Left cardiac atrium (tissue), 4 donors: Measurements from ENCODE around the gene AUTS2. TPM values are rescaled to one million over a fixed set of nuclear protein-coding genes. Genes with fewer than 3 reads are reported as not detected.

Experiments
- ATAC-seq, 2 donors: fragments of 200-7000 bp; cut with Tn5 transposase; one replicate each; pipeline ENCODE4 v1.9.1; 2020; ENCODE audit warnings: mild to moderate bottlenecking in 2 of 2, moderate library complexity in 2 of 2
- DNase-seq: peaks from one replicate; pipeline ENCODE4 v3.0.0-alpha.2; 2020
- intact Hi-C, 2 donors: fragments of 100-400 bp; cut with DNase I; formaldehyde crosslinking; loops; one replicate each; pipeline versions ENCODE4 v1.14.1 to v1.15.1; 2022 to 2023
- total RNA-seq, 2 donors: library from RNA; stranded (reverse); fragmentation: NEBNext Ultra II Directional; extraction: Animal tissue kit (Norgen Biotek cat#: 25700); gene quantifications; one replicate each; pipeline ENCODE4 v1.2.1, GENCODE V29; 2021
- donor health status: DM: no; HTN: yes; CAD: no.
- donor health status: DM: no; HTN: yes; CAD: no; lungs with severe emphysema.
- donor health status: DM: yes; HTN: yes; CAD: no.
- donor health status: Dilated cardiomyopathy.

AUTS2 gene
- total RNA-seq, 2 donors from 2014 or later = 10.5 to 15.2 TPM

DNA sequence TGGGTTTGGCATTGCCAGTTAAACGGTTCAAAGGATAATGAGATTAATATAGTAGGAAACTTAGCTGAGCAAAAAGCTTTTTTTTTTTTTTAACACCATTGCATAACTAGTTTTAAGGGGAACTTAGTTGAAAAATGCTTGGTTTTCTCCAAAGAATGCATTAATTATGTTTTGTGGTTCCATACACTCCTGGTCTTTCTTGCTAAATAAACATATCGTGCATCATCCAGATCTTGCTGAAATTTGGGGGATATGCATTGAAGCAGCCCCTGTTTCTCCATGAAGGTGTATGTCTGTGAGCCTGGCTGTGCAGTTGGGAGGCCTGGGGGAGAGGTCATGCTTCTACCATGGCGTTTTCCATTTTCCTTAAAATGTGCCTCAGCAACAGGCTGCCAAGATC is 975.4 kb downstream of the AUTS2 start:
- no peak for ATAC-seq
- intact Hi-C loops = no loop called here
- DNase-seq = no peak

DNA sequence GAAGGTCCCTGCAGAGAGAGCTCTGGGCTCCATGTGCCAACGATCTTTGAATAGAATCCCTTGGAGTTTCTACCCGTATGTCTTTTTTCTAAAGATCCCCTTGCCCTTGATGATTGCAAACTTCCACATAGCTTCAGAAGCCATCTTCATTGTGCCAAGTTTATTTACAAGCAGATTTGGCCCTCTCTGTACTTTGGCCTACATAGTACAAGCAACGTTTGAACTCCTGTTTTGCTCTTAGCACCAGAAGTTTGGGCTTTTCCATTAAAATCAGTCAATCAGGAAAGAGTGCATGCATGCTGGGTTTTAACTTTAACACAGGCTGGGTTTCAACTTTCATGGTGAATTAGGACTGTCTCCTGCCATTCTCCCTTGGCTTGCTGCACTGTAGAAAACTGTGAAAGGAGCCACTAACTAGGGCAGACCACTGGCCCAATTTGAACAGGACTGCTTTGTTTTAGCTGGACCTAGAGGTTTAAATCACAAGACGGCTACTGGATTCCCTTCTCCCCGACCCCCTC is 976.1 kb downstream of the AUTS2 start:
- intact Hi-C loops = no loop called here
- no peak for ATAC-seq
- no peak for DNase-seq

DNA sequence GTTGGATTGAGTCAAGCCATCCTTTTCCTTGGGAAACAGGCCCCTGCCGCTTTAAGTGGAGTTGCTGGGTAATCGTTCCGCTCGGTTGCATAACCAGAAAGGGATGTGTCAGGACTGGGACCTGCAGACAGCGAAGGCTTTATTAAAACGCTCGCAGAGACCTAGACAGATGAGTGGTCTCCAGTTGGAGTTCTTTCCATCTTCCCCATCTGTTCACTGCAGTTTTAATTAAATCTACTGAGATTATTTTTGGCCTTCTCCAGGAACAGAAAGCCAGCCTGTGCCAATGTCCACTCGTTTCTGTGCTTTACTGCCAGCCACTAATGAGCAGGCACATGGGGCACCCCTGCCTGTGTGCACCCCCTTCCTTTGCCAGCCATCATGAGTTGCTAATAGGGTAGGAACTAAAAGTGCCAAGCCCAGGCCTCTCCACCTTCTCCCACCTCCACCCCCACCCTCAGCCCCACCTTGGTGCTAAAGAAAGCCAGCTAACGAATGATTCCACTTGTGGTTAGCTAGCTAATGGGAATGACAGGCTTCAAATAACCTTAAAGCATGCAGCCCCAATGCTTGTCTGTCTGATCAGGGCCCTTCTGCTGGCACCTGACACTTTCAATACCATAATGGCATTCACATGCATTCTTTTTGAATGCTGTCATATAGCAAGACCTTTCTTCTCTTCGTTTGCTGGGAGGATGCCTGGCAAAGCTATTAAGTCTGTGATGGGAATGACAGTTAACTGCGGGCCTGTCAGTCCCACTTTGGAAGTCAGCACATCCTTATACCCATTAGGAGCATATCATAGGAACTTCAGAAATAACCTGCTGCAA is 976.9 kb downstream of the AUTS2 start:
- intact Hi-C loops = no loop called here
- ATAC-seq (no peak), DNase-seq (no peak)

- intact Hi-C loops = no loop called here
- DNase-seq (no peak), ATAC-seq (no peak)
These were observed 978.8 kb downstream of the AUTS2 start for GRCh38 chr7:70577078-70577477.

- intact Hi-C loops = no loop called here
- no peak for DNase-seq
- ATAC-seq = no peak
These were observed 979.9 kb downstream of the AUTS2 start for GRCh38 chr7:70578131-70578530.

DNA sequence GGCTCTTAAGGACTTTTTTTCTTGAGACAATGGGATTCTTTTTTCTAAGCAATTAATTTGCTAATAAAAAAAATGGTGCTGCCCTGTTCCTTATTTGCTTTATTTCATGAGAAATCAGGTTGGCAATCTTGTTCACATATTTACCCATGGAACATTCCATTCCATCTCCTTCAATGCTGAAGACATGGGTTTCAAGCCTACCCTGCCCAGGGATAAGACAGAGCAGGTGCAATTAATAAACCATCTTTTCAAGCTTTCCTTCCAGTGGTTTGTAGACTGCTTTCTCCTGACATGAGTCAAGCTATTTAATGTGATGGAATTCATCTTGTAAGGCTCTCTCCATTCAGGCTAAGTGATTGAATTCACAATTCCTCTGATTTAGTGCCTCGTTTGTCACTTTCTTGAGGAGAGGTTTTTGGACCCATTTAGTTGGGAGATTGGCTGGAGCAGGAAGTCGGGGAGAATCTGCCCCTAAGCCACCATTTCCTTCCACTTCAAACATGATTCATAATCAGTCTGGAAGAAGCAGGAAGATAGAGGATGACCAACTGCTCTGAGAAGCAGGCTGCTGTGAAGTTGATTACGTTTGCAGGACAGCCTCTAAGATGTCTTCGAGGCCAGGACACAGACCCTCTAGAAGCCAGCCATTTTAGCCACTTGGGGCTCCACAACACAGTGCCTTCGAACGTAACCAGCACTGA is 981.3 kb downstream of the AUTS2 start:
- intact Hi-C loops = no loop called here
- ATAC-seq = no peak
- no peak for DNase-seq

DNA sequence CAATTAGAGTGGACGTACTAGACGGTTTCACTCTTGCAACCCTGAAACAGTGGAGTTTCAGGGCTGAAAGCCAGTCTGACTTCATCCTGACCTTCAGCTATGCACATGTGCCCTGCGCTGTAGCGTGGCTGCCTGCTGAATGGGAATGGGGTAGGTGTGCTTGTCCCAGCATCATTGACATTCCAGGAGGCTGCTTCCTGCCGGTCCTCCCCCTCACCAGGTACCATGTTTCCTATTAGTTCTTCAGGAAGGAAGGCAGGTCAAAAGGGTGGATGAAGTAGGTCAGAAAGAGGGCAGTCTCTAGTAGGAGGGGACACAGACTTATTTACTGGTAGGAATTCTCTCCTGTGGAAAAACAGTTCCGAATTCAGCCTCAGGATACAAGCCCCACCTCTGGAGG is 981.9 kb downstream of the AUTS2 start:
- intact Hi-C loops = no loop called here
- ATAC-seq = no peak

GRCh38 chr7:70582927-70583895 is 984.9 kb downstream of the AUTS2 start:
- intact Hi-C loops = no loop called here
- DNase-seq = no peak
- no peak for ATAC-seq

More for the DNA sequence above, 981.9 kb downstream of the AUTS2 start:
- DNase-seq = no peak

DNA sequence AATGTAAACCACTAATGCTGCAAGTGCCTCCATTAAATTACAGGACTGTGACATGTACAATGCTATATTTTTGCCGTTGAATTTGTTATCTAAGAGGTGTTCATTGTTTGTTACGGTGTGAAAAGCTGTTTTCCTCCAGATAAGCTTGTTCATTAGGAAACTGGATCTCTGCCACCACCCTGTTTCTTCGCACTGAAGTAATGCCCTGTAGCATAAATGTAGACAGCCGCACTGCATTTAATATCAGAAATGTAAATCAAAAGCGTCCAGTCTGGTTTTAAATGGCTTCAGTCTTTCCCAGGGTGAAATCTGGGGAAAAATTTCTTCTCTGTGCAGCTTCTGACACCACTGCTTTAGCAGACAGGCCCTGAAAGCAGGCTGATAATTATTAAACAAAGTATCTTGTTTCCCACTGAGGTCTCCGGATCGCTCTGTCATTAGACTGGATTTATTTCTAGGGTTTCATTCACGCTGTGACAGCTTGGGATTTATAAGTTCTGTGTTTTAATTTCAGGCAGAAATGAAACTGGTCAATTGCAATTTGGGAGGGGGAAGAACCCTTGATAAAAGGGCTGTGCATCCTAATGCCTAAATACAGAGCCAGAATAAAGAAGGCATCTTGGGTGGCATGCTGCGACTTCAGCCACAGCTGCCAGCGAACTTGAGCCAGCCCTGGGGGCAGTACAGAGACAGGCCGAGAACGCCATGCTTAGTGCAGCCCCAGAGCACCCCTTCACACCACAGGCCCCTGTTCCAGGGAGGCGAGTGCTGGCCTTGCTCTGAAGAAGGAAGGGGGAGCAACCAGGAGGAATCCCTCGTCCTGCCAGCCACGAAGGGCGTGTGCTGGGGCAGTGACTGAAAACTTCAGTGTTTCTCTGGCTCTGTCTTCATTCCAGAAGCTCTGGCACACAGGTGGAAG is 985.9 kb downstream of the AUTS2 start:
- ATAC-seq = peak in 1 of 2 donors; percentile 5

GRCh38 chr7:70585071-70585470 is 986.8 kb downstream of the AUTS2 start:
- ATAC-seq (no peak), DNase-seq (no peak)
- intact Hi-C loops = no loop called here

More for the DNA sequence above, 985.9 kb downstream of the AUTS2 start:
- intact Hi-C loops = no loop called here
- no peak for DNase-seq

DNA sequence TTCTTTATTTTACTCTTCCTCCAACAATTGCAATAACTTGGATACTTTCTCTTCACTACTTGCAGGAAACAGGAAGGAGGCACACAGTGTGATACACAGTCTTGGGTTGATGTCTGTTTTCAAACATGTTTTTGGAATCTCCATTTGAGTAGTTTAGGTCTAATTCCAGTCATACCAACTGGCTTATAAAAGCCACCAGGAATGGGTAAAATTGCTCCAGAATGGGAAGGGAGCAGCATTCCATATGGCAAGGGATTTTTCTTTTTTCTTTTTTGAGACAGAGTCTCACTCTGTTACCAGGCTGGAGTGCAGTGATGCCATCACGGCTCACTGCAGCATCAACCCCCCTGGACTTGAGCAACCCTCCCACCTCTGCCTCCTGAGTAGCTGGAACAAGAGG is 988.5 kb downstream of the AUTS2 start:
- DNase-seq = no peak
- intact Hi-C loops = no loop called here
- ATAC-seq = no peak

GRCh38 chr7:70587739-70588138 is 989.5 kb downstream of the AUTS2 start:
- no peak for DNase-seq
- intact Hi-C loops = no loop called here
- ATAC-seq = no peak

- intact Hi-C loops = no loop called here
- DNase-seq (no peak), ATAC-seq (no peak)
These were observed 990.1 kb downstream of the AUTS2 start for GRCh38 chr7:70588191-70588921.

GRCh38 chr7:70589010-70589409 is 990.7 kb downstream of the AUTS2 start:
- ATAC-seq (no peak), DNase-seq (no peak)
- intact Hi-C loops = no loop called here

- DNase-seq = no peak
- intact Hi-C loops = no loop called here
- ATAC-seq = no peak
These were observed 991.3 kb downstream of the AUTS2 start for GRCh38 chr7:70589590-70589989.

DNA sequence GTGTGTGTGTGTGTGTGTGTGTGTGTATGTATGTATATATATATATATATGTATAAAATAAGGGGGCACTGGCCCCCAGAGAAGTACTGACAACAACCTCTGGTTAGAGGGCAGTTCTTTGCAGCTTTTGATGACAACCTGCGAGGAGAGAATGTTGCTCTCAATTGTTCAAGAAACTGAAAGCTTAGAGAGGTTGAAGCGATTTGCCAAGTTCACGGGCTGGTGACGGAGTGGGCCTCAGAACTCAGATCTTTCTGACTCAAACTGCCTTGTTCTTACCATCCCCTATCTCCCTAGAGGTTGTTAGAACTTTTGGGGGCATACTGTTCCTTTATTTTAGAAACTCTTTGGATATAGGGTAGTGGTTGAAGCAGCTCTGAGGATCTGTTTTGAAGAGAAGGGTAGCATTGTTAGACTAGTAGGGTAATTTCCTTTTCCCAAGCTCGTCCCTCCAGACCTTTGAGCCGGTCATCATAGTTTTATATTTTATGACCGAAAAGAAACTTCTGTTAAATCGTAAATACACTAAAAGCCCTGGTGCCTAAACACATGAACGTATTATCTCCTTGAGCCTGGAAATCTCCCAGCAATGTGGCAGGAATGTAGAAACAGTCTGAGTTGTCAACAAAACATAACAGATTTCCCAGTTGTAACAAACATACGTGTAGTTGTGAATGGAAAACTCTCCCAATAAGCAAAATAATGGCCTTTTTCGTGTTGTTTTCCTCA is 992.0 kb downstream of the AUTS2 start:
- no peak for DNase-seq
- ATAC-seq = no peak
- intact Hi-C loops = no loop called here

- DNase-seq = no peak
- intact Hi-C loops = no loop called here
- no peak for ATAC-seq
These were observed 993.4 kb downstream of the AUTS2 start for GRCh38 chr7:70591643-70592042.
